Activated gamma-delta T cell treated with anti-CD3 and anti-CD28 coated beads, Interleukin-2, amount 50 U/mL, for 16 hours (primary cell): ENCODE results near the gene CPOX.

Source experiments
- DNase-seq: peaks from one replicate; pipeline ENCODE4 v3.0.0-alpha.2; 2020; ENCODE audit warnings: low read depth

Gene CPOX

DNA sequence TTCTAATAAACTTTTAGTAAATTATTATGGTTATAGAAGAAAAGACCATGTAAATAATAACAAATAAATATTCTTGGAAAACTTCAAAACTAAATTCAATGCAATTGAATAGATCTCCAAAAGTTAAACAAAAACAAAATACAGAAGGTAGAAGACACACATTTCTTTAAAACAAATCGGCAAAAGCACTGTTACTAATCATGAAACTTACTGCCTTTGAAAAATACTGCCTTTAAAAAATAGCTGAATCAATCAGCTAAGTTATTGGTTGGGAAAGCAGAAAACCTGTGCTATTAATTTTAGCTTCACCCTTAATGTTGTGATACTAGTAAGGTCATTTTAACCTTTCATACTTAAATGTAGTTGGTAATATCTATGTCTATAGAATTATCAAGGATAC lies 58.7 kb downstream of the CPOX start:
- no peak for DNase-seq

DNA sequence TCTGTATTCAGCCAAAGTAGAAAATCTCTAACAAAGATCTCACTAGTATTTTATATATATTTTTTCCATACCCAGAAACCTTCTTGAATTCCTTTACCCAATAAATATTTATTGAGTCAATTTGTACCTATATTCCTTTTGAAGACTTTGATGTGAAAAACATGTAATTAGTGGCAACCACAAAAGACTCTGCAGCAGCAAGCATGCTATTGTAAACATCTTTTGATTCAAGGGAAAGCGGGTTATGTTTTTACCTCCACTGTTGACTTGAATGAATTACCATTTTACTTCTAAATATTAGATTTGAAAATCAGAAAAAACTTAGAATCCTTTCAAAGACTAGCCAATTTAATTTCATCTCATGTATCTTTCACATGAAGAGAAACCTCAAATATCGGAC lies 59.2 kb downstream of the CPOX start:
- DNase-seq: no peak

DNA sequence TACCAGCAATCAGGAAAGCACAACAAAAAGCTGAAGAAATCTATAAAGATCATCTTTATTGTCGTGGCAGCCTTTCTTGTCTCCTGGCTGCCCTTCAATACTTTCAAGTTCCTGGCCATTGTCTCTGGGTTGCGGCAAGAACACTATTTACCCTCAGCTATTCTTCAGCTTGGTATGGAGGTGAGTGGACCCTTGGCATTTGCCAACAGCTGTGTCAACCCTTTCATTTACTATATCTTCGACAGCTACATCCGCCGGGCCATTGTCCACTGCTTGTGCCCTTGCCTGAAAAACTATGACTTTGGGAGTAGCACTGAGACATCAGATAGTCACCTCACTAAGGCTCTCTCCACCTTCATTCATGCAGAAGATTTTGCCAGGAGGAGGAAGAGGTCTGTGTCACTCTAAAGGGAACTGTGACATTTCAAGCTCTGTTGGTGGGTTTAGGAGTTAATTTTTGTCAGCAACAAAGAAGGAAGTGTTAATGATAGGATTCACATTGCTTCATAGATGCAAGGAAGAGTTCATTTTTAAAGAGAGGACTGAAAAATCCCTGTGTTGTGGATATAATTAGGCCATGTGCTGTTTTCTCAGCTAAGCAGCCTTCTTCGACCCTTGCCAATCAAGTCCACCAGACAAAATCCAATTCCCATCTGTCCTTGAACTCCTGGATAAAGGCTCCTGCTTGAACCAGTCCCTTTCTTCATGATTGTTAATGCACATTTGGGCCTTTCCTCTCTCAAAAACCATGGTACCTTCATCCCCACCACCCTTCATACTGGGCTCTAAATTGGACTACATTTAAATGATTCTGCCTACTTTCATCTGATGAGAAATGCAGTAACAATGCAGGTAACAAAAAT lies 60.5 kb downstream of the CPOX start:
- no peak for DNase-seq

DNA sequence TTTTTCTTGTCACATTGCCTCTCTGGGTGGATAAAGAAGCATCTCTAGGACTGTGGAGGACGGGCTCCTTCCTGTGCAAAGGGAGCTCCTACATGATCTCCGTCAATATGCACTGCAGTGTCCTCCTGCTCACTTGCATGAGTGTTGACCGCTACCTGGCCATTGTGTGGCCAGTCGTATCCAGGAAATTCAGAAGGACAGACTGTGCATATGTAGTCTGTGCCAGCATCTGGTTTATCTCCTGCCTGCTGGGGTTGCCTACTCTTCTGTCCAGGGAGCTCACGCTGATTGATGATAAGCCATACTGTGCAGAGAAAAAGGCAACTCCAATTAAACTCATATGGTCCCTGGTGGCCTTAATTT lies 61.2 kb downstream of the CPOX start:
- DNase-seq: no peak

DNA sequence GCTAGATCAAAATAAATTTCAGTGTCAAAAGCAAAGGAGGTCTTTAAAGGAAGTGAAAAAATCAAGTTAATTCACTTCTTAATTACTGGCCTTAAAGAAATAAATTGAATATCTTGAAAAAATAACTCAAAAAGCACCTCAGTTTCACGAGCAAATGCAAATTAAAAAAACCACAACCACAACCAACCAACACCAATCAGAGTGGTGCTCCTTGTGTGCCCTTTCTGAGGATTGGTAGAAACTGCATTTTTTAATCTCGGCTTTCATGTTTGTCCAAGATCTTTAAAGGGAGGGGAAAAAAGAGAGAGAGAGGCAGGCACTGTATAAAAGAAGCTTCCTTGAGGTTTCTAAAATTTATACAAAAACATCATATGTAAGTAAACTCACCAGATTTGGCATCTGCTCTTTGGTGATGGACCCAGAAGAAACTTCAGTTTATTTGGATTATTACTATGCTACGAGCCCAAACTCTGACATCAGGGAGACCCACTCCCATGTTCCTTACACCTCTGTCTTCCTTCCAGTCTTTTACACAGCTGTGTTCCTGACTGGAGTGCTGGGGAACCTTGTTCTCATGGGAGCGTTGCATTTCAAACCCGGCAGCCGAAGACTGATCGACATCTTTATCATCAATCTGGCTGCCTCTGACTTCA lies 61.7 kb downstream of the CPOX start, which contains the start of gene GPR15:
GPR15 (plus strand) TSS at position 357 of the 653 bp plus-strand sequence; CDS start at position 413, 56 bp downstream.
- DNase-seq: no peak

DNA sequence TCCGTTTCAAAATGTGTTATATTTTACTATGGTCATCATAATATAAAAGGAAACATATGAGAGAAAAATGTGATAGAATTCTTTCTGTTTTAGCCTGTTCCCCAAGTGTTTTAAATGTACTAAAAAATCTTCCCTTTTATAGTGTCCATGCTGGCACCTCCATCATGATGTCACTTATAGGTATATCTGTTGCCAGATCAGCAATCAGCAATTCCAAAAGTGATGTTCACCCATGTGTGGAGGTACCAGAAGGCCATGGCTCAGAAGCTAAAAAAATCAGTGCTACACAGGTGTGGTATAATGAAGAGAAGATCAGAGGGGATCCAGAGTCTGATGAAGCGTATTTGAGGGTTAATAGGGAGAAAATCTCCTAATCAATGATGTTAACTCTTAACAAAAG lies 62.7 kb downstream of the CPOX start:
- DNase-seq: no peak

DNA sequence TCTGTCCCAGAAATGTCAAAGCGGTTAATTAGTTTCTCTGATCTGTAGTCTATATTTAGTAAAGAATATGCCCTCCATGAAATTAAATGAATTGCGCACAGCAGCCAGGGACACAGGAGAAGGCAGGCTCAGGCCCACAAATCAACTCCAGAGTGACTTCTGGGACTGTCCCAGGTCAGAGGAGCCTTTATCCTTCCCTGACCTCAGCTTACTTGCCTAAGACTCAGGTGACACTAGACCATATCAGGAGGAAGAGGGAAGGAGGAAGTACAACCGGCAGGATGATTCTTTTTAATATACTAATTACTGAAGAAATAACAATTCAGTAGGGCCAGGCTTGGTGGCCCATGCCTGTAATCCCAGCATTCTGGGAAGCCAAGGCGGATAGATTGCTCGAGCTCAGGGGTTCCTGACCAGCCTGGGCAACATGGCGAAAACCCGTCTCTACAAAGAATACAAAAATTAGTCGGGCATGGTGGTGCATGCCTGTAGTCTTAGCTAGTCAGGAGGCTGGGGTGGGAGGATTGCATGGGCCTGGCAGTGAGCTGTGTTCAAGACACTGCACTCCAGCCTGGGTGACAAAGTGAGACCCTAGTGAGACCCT lies 63.5 kb downstream of the CPOX start:
- no peak for DNase-seq
